ENCODE data around the gene TSTD2. TPM values are rescaled to one million over a fixed set of nuclear protein-coding genes. Genes with fewer than 3 reads are reported as not detected.

Gene TSTD2
- polyA plus RNA-seq, 4 donors: 27.6 to 40.9 (median 34.1) TPM

Other genes with a start within 250 kb of the TSTD2 start
- gene TDRD7, start 221.3 kb downstream of the TSTD2 start, polyA plus RNA-seq (ENCODE audit: insufficient read length in 4 of 4): 1 to 10 TPM; 4.0 to 8.8 (median 7.5) TPM
- 1 to 10 TPM; 1.6 to 10.0 (median 2.4) TPM for gene TMOD1, start 131.7 kb downstream of the TSTD2 start, polyA plus RNA-seq (ENCODE audit: insufficient read length in 4 of 4)
- 10 to 100 TPM; 40.0 to 56.1 (median 46.5) TPM for gene NCBP1, start 453 bp upstream of the TSTD2 start, polyA plus RNA-seq (ENCODE audit: insufficient read length in 4 of 4)
- gene XPA, start 64.0 kb upstream of the TSTD2 start, polyA plus RNA-seq (ENCODE audit: insufficient read length in 4 of 4): 10 to 100 TPM; 34.4 to 39.9 (median 38.9) TPM
- gene FOXE1, start 219.9 kb upstream of the TSTD2 start, polyA plus RNA-seq (ENCODE audit: insufficient read length in 4 of 4): not detected

All from left renal pelvis (tissue), 4 donors.